WTC11 (cell line): Measurements from ENCODE around the gene ZP2. TPM values are rescaled to one million over a fixed set of nuclear protein-coding genes. Genes with fewer than 3 reads are reported as not detected.

Experiments used
- ATAC-seq: fragments of 200-7000 bp; cut with Tn5 transposase; 2 replicates; pipeline ENCODE4 v1.10.0; 2021; ENCODE audit warnings: mild to moderate bottlenecking, moderate library complexity
- CTCF ChIA-PET: fragments of 300-600 bp; sonication (Branson Sonifier 250); formaldehyde crosslinking; loops from one replicate; lab custom pipeline; 2021; ENCODE audit warnings: antibody characterized with exemption; lab: Charles Lee
- POLR2A ChIA-PET: fragments of 350-600 bp; sonication (Branson Sonifier 250); formaldehyde crosslinking; loops from one replicate; lab custom pipeline; 2021; ENCODE audit warnings: antibody characterized with exemption; lab: Charles Lee
- DNase-seq: peaks from one replicate; pipeline ENCODE4 v3.0.0; 2021; ENCODE audit warnings: low spot score
- H3K27ac Mint-ChIP-seq: 2 replicates; pipeline ENCODE4 v1.8.0; 2021; ENCODE audit warnings: mixed read lengths
- H3K27me3 Mint-ChIP-seq: 2 replicates; pipeline ENCODE4 v1.8.0; 2021; ENCODE audit warnings: low read depth, mild to moderate bottlenecking, moderate library complexity, mixed read lengths
- H3K36me3 Mint-ChIP-seq: 2 replicates; pipeline ENCODE4 v1.8.0; 2021; ENCODE audit warnings: mixed read lengths
- H3K4me1 Mint-ChIP-seq: 2 replicates; pipeline ENCODE4 v1.8.0; 2022; ENCODE audit warnings: mixed read lengths
- H3K4me3 Mint-ChIP-seq: 2 replicates; pipeline ENCODE4 v1.8.0; 2021; ENCODE audit warnings: mild to moderate bottlenecking, moderate library complexity, mixed read lengths
- H3K9me3 Mint-ChIP-seq: 2 replicates; pipeline ENCODE4 v1.8.0; 2021; ENCODE audit warnings: mixed read lengths
- ELF4 ChIP-seq: sonication (generic); formaldehyde crosslinking; IDR thresholded peaks from 2 replicates; pipeline ENCODE4 v1.8.1; 2022; ENCODE audit warnings: low read depth, mild to moderate bottlenecking, moderate library complexity, missing genetic modification reagents
- SOX15 ChIP-seq: fragments of 250-450 bp; sonication (Bioruptor Pico); IDR thresholded peaks from 2 replicates; pipeline ENCODE4 v1.9.0; 2021; ENCODE audit warnings: mild to moderate bottlenecking
- TEAD4 ChIP-seq: sonication (generic); formaldehyde crosslinking; IDR thresholded peaks from 2 replicates; pipeline ENCODE4 v1.8.0; 2022; ENCODE audit warnings: mild to moderate bottlenecking, missing genetic modification reagents
- ZNF317 ChIP-seq: sonication (generic); formaldehyde crosslinking; IDR thresholded peaks from 2 replicates; pipeline ENCODE4 v1.8.1; 2023; ENCODE audit warnings: low read depth, mild to moderate bottlenecking, moderate library complexity, missing genetic modification reagents, borderline replicate concordance
- ZNF416 ChIP-seq: fragments of 250-450 bp; sonication (Bioruptor Pico); IDR thresholded peaks from 2 replicates; pipeline ENCODE4 v1.9.0; 2021; ENCODE audit warnings: mild to moderate bottlenecking, inconsistent platforms
- total RNA-seq: library from RNA; stranded (reverse); gene quantifications from 3 replicates; pipeline ENCODE4 v1.2.3, GENCODE V29; 2021
- TF ChIP-seq, protein P1 (sequence below): sonication (generic); formaldehyde crosslinking; IDR thresholded peaks from 2 replicates; pipeline ENCODE4 v1.8.1; 2022; ENCODE audit warnings: mild to moderate bottlenecking, moderate library complexity, missing genetic modification reagents
- TF ChIP-seq, protein P2 (sequence below): fragments of 250-450 bp; sonication (Bioruptor Pico); IDR thresholded peaks from 2 replicates; pipeline ENCODE4 v1.9.0; 2021; ENCODE audit warnings: mild to moderate bottlenecking
- TF ChIP-seq, protein P3 (sequence below): sonication (generic); formaldehyde crosslinking; IDR thresholded peaks from 2 replicates; pipeline ENCODE4 v1.8.0; 2023; ENCODE audit warnings: missing genetic modification reagents, mild to moderate bottlenecking, borderline replicate concordance
- TF ChIP-seq, protein P4 (sequence below): sonication (generic); formaldehyde crosslinking; IDR thresholded peaks from 2 replicates; pipeline ENCODE4 v1.8.1; 2022; ENCODE audit warnings: low read depth, missing genetic modification reagents, borderline replicate concordance
- TF ChIP-seq, protein P5 (sequence below): sonication (generic); formaldehyde crosslinking; IDR thresholded peaks from 2 replicates; pipeline ENCODE4 v1.8.1; 2023; ENCODE audit warnings: mild to moderate bottlenecking, missing genetic modification reagents, moderate library complexity
- TF ChIP-seq, protein P6 (sequence below): fragments of 250-450 bp; sonication (Bioruptor Pico); IDR thresholded peaks from 2 replicates; pipeline ENCODE4 v1.9.0; 2021; ENCODE audit warnings: mild to moderate bottlenecking, borderline replicate concordance

The ZP2 gene
- total RNA-seq, 1 experiment from 2014 or later: 0.07 TPM

DNA sequence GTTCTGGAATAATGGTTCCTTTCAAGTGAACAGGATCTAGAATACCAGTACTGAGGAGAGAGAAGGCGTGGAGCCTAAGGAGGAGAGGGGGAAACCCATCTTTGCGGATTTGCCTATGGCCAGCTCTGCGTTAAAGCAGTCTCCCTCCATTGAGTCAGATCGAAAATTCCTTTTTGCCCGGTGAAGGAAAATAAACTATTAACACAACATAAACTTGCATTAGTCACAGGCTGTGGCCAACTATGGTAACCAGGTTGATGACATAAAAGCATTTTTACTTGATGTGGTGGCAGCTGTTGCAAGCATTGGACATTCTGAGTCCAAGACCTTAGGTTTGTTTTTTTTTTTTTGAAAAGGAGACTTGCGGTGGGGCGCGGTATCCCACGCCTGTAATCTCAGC lies 44.0 kb downstream of the ZP2 start (continued):
- TF ChIP-seq, protein P1, sequence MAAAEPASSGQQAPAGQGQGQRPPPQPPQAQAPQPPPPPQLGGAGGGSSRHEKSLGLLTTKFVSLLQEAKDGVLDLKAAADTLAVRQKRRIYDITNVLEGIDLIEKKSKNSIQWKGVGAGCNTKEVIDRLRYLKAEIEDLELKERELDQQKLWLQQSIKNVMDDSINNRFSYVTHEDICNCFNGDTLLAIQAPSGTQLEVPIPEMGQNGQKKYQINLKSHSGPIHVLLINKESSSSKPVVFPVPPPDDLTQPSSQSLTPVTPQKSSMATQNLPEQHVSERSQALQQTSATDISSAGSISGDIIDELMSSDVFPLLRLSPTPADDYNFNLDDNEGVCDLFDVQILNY (CRISPR knock-in tag): no peak
- no peak for TF ChIP-seq ELF4

DNA sequence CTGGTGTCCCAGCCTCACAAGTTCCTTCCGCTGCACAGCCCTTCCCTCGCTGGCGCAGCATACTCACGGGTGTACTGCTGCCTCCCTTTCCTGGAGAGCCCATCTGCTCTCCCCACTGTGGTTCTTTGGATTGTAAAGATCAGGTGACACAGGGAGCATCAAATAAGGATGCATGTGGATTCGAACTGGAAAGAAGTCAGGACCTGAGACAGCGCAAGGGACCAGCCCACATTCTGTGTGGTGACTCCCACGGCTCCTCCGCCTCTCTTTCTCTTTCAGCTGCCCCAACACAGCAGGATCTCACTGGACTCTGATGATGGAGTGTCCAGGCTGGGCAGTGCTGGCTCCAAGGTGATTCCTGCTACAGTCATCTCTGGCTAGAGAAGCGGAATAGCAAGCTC lies 44.8 kb downstream of the ZP2 start:
- no peak; the same call in 1 of the 2 replicates for ATAC-seq
- Mint-ChIP-seq H3K4me1 (peaks cover 10% of the 10 kb centered on the region), H3K27ac (no peak overlapping the region), H3K9me3 (no peaks in the 10 kb centered on the region), H3K4me3 (no peak overlapping the region), H3K36me3 (peaks cover 65% of the 10 kb centered on the region)
- ChIA-PET POLR2A (no interaction called here), CTCF (no interaction called here)
- no peak for DNase-seq
- TF ChIP-seq, protein P2, sequence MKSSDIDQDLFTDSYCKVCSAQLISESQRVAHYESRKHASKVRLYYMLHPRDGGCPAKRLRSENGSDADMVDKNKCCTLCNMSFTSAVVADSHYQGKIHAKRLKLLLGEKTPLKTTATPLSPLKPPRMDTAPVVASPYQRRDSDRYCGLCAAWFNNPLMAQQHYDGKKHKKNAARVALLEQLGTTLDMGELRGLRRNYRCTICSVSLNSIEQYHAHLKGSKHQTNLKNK: no peak
- TF ChIP-seq, protein P3, sequence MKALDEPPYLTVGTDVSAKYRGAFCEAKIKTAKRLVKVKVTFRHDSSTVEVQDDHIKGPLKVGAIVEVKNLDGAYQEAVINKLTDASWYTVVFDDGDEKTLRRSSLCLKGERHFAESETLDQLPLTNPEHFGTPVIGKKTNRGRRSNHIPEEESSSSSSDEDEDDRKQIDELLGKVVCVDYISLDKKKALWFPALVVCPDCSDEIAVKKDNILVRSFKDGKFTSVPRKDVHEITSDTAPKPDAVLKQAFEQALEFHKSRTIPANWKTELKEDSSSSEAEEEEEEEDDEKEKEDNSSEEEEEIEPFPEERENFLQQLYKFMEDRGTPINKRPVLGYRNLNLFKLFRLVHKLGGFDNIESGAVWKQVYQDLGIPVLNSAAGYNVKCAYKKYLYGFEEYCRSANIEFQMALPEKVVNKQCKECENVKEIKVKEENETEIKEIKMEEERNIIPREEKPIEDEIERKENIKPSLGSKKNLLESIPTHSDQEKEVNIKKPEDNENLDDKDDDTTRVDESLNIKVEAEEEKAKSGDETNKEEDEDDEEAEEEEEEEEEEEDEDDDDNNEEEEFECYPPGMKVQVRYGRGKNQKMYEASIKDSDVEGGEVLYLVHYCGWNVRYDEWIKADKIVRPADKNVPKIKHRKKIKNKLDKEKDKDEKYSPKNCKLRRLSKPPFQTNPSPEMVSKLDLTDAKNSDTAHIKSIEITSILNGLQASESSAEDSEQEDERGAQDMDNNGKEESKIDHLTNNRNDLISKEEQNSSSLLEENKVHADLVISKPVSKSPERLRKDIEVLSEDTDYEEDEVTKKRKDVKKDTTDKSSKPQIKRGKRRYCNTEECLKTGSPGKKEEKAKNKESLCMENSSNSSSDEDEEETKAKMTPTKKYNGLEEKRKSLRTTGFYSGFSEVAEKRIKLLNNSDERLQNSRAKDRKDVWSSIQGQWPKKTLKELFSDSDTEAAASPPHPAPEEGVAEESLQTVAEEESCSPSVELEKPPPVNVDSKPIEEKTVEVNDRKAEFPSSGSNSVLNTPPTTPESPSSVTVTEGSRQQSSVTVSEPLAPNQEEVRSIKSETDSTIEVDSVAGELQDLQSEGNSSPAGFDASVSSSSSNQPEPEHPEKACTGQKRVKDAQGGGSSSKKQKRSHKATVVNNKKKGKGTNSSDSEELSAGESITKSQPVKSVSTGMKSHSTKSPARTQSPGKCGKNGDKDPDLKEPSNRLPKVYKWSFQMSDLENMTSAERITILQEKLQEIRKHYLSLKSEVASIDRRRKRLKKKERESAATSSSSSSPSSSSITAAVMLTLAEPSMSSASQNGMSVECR (CRISPR knock-in tag): no peak
- TF ChIP-seq ZNF317 (CRISPR knock-in tag): no peak
- TF ChIP-seq, all 79 proteins: peak for 0
- no peaks in the 10 kb centered on the region for H3K27me3 Mint-ChIP-seq

DNA sequence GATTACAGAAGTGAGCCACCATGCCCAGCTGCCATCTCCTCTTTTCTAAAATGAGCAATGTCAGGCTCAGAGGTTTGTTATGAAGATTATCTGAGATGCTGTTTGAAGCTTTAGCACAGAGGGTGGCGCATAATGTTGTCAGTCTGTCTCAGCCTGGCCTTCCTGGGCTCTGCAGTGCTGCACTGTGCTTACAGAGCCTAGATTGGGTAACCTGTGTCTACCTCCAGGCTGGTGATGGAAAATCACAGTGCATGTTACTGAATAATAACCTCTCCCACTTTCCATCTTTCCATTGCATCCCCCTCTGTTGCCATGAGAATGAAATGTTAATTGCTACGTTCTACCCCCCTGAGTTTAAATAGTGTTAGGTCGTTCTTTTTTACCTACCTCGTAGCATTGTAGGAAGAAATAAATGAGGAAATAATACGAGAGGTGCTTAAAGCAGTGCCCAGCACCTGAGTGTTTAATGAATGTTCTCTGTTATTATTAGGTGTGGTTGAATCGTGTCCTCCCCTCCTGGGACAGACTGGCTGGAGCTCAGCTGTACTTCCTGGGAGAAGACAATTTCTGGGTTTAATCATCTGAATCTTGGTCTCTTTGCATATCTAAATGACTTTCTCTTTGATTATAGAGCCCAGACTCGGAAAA lies 46.7 kb downstream of the ZP2 start:
- POLR2A ChIA-PET: no interaction called here
- no peaks in the 10 kb centered on the region for H3K27me3 Mint-ChIP-seq
- TF ChIP-seq, protein P4, sequence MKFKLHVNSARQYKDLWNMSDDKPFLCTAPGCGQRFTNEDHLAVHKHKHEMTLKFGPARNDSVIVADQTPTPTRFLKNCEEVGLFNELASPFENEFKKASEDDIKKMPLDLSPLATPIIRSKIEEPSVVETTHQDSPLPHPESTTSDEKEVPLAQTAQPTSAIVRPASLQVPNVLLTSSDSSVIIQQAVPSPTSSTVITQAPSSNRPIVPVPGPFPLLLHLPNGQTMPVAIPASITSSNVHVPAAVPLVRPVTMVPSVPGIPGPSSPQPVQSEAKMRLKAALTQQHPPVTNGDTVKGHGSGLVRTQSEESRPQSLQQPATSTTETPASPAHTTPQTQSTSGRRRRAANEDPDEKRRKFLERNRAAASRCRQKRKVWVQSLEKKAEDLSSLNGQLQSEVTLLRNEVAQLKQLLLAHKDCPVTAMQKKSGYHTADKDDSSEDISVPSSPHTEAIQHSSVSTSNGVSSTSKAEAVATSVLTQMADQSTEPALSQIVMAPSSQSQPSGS (CRISPR knock-in tag): no peak
- TF ChIP-seq SOX15 (CRISPR knock-in tag) (no peak), ZNF416 (CRISPR knock-in tag) (no peak), TEAD4 (no peak)
- TF ChIP-seq, protein P5, sequence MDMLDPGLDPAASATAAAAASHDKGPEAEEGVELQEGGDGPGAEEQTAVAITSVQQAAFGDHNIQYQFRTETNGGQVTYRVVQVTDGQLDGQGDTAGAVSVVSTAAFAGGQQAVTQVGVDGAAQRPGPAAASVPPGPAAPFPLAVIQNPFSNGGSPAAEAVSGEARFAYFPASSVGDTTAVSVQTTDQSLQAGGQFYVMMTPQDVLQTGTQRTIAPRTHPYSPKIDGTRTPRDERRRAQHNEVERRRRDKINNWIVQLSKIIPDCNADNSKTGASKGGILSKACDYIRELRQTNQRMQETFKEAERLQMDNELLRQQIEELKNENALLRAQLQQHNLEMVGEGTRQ (CRISPR knock-in tag): no peak
- TF ChIP-seq, protein P3 (CRISPR knock-in tag): no peak
- TF ChIP-seq, protein P6, sequence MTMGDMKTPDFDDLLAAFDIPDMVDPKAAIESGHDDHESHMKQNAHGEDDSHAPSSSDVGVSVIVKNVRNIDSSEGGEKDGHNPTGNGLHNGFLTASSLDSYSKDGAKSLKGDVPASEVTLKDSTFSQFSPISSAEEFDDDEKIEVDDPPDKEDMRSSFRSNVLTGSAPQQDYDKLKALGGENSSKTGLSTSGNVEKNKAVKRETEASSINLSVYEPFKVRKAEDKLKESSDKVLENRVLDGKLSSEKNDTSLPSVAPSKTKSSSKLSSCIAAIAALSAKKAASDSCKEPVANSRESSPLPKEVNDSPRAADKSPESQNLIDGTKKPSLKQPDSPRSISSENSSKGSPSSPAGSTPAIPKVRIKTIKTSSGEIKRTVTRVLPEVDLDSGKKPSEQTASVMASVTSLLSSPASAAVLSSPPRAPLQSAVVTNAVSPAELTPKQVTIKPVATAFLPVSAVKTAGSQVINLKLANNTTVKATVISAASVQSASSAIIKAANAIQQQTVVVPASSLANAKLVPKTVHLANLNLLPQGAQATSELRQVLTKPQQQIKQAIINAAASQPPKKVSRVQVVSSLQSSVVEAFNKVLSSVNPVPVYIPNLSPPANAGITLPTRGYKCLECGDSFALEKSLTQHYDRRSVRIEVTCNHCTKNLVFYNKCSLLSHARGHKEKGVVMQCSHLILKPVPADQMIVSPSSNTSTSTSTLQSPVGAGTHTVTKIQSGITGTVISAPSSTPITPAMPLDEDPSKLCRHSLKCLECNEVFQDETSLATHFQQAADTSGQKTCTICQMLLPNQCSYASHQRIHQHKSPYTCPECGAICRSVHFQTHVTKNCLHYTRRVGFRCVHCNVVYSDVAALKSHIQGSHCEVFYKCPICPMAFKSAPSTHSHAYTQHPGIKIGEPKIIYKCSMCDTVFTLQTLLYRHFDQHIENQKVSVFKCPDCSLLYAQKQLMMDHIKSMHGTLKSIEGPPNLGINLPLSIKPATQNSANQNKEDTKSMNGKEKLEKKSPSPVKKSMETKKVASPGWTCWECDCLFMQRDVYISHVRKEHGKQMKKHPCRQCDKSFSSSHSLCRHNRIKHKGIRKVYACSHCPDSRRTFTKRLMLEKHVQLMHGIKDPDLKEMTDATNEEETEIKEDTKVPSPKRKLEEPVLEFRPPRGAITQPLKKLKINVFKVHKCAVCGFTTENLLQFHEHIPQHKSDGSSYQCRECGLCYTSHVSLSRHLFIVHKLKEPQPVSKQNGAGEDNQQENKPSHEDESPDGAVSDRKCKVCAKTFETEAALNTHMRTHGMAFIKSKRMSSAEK (CRISPR knock-in tag): no peak
- TF ChIP-seq, all 79 proteins: peak for 0
- no peak overlapping the region for H3K4me3 Mint-ChIP-seq
- H3K9me3 Mint-ChIP-seq: no peaks in the 10 kb centered on the region
- CTCF ChIA-PET: no interaction called here
- ATAC-seq: no peak
- DNase-seq: no peak
- H3K27ac Mint-ChIP-seq: no peak overlapping the region
- H3K4me1 Mint-ChIP-seq: peaks cover 17% of the 10 kb centered on the region
- H3K36me3 Mint-ChIP-seq: peaks cover 55% of the 10 kb centered on the region
